MM.1S (cell line): ENCODE data around the gene CSH2.

Experiments used
- EZH2 ChIP-seq: fragments of 300-600 bp; sonication (generic); optimal IDR thresholded peaks from 2 replicates; pipeline ENCODE3; 2017; ENCODE audit warnings: low read depth, mild to moderate bottlenecking, antibody characterized with exemption, low read length, mixed read lengths
- EZH2phosphoT487 ChIP-seq: fragments of 300-600 bp; sonication (generic); IDR thresholded peaks from 2 replicates; pipeline ENCODE4 v1.6.1; 2018; ENCODE audit warnings: antibody characterized with exemption, low read length
- TF ChIP-seq, protein P1 (sequence below): fragments of 300-600 bp; sonication (generic); IDR thresholded peaks from 2 replicates; pipeline ENCODE4 v1.5.1; 2016; ENCODE audit warnings: antibody characterized with exemption, low read length, mixed read lengths

- TF ChIP-seq, protein P1, sequence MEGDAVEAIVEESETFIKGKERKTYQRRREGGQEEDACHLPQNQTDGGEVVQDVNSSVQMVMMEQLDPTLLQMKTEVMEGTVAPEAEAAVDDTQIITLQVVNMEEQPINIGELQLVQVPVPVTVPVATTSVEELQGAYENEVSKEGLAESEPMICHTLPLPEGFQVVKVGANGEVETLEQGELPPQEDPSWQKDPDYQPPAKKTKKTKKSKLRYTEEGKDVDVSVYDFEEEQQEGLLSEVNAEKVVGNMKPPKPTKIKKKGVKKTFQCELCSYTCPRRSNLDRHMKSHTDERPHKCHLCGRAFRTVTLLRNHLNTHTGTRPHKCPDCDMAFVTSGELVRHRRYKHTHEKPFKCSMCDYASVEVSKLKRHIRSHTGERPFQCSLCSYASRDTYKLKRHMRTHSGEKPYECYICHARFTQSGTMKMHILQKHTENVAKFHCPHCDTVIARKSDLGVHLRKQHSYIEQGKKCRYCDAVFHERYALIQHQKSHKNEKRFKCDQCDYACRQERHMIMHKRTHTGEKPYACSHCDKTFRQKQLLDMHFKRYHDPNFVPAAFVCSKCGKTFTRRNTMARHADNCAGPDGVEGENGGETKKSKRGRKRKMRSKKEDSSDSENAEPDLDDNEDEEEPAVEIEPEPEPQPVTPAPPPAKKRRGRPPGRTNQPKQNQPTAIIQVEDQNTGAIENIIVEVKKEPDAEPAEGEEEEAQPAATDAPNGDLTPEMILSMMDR = no peak
- TF ChIP-seq EZH2phosphoT487 = no peak
- TF ChIP-seq EZH2 = no peak
Observed at GRCh38 chr17:63855185-63855584, 18.3 kb downstream of the CSH2 start.
